Activated T-helper 1 cell treated with anti-CD3 and anti-CD28 coated beads, Interleukin-12 subunit alpha, Interleukin-12 subunit beta, Interleukin-2, Interleukin-4 antibody, amounts not matched to agents 30 ng/mL and 10 ng/mL and 1 ng/mL, durations not matched to agents 14 hours and 24 hours and 36 hours (primary cell): ENCODE measurements around the gene LAIR2. TPM values are rescaled to one million over a fixed set of nuclear protein-coding genes. Genes with fewer than 3 reads are reported as not detected.
"Not testable (repeated sequence)": the region's sequence is repeated elsewhere in the genome, so short reads cannot be mapped to it uniquely, and the experiment has no call there.

Experiments
- DNase-seq: peaks from one replicate; pipeline ENCODE4 v3.0.0; 2021; ENCODE audit warnings: low spot score
- H3K27ac Mint-ChIP-seq: one replicate; pipeline ENCODE4 v1.8.0; 2021; ENCODE audit warnings: mild to moderate bottlenecking, mixed read lengths
- H3K27me3 Mint-ChIP-seq: one replicate; pipeline ENCODE4 v1.8.0; 2022; ENCODE audit warnings: mild to moderate bottlenecking, moderate library complexity, mixed read lengths; ENCODE audit not compliant: insufficient read depth
- H3K36me3 Mint-ChIP-seq: one replicate; pipeline ENCODE4 v1.8.0; 2021; ENCODE audit warnings: low read depth, mixed read lengths
- H3K4me1 Mint-ChIP-seq: one replicate; pipeline ENCODE4 v1.8.0; 2021; ENCODE audit warnings: low read depth, mixed read lengths
- H3K4me3 Mint-ChIP-seq: one replicate; pipeline ENCODE4 v1.8.0; 2021; ENCODE audit warnings: mild to moderate bottlenecking, moderate library complexity, mixed read lengths
- H3K9me3 Mint-ChIP-seq: one replicate; pipeline ENCODE4 v1.8.0; 2021; ENCODE audit warnings: mixed read lengths
- intact Hi-C: fragments of 100-400 bp; cut with micrococcal nuclease; formaldehyde crosslinking; loops from one replicate; pipeline ENCODE4 v1.15.1; 2024
- total RNA-seq: library from RNA; stranded (reverse); gene quantifications from 2 replicates; pipeline ENCODE4 v1.2.3, GENCODE V29; 2022

The LAIR2 gene
- total RNA-seq, 1 donor from 2014 or later: 49.1 TPM

GRCh38 chr19:54461210-54461609 is 41.4 kb upstream of the LAIR2 start:
- Mint-ChIP-seq H3K27me3 (peaks cover 2% of the 10 kb centered on the region), H3K36me3 (peaks cover 31% of the 10 kb centered on the region), H3K4me3 (peak overlapping the region; percentile 74), H3K27ac (no peak overlapping the region), H3K4me1 (peaks cover 31% of the 10 kb centered on the region), H3K9me3 (no peaks in the 10 kb centered on the region)
- intact Hi-C loops: loop anchor here (5.0 to 10.0 kb wide), 3 partner anchors 876 to 1266 kb away; partner anchors contain the start of genes CCDC106, KMT5C, ZNF580 and ZNF581
- DNase-seq: no peak

- H3K36me3 Mint-ChIP-seq: peaks cover 31% of the 10 kb centered on the region
- no peaks in the 10 kb centered on the region for H3K9me3 Mint-ChIP-seq
- no peak overlapping the region for H3K27ac Mint-ChIP-seq
- peak overlapping the region; percentile 74 for H3K4me3 Mint-ChIP-seq
- H3K27me3 Mint-ChIP-seq: peaks cover 6% of the 10 kb centered on the region
- H3K4me1 Mint-ChIP-seq: peaks cover 31% of the 10 kb centered on the region
- intact Hi-C loops: loop anchor here (5.0 to 10.0 kb wide), 3 partner anchors 876 to 1267 kb away; partner anchors contain the start of genes CCDC106, KMT5C, ZNF580 and ZNF581
- no peak for DNase-seq
Measured at GRCh38 chr19:54461613-54462012, 41.0 kb upstream of the LAIR2 start.

- peak overlapping the region; percentile 74 for H3K4me3 Mint-ChIP-seq
- intact Hi-C loops: loop anchor here (5.0 to 10.0 kb wide), 3 partner anchors 875 to 1267 kb away; partner anchors contain the start of genes CCDC106, KMT5C, ZNF580 and ZNF581
- peaks cover 31% of the 10 kb centered on the region for H3K4me1 Mint-ChIP-seq
- H3K27ac Mint-ChIP-seq: no peak overlapping the region
- peaks cover 9% of the 10 kb centered on the region for H3K27me3 Mint-ChIP-seq
- no peak for DNase-seq
- peaks cover 31% of the 10 kb centered on the region for H3K36me3 Mint-ChIP-seq
- no peaks in the 10 kb centered on the region for H3K9me3 Mint-ChIP-seq
Measured at GRCh38 chr19:54462047-54462654, 40.5 kb upstream of the LAIR2 start.

GRCh38 chr19:54462655-54463530 is 39.7 kb upstream of the LAIR2 start:
- Mint-ChIP-seq H3K27me3 (peaks cover 14% of the 10 kb centered on the region), H3K4me3 (peak overlapping the region; percentile 74), H3K27ac (no peak overlapping the region), H3K36me3 (peaks cover 27% of the 10 kb centered on the region), H3K4me1 (peaks cover 31% of the 10 kb centered on the region), H3K9me3 (no peaks in the 10 kb centered on the region)
- peak; percentile 59 for DNase-seq
- intact Hi-C loops: loop anchor here (1.0 to 10.0 kb wide), 8 partner anchors 14 to 1268 kb away; partner anchors contain the start of genes CCDC106, CNOT3, KMT5C and LENG8

- Mint-ChIP-seq H3K9me3 (no peaks in the 10 kb centered on the region), H3K36me3 (peaks cover 20% of the 10 kb centered on the region), H3K27ac (peak within 1 kb of the TSS; percentile 89), H3K4me3 (peak within 1 kb of the TSS; percentile 84), H3K27me3 (peaks cover 21% of the 10 kb centered on the region), H3K4me1 (peaks cover 25% of the 10 kb centered on the region)
- peak; percentile 96 for DNase-seq
- intact Hi-C loops: loop anchor here (1.0 to 10.0 kb wide), 17 partner anchors 10 to 1677 kb away; partner anchors contain the start of genes CCDC106, CDC42EP5, CNOT3 and FIZ1
Measured at GRCh38 chr19:54463531-54464043, 39.0 kb upstream of the LAIR2 start, which contains the start of gene LENG9. LENG9 (minus strand) TSS chr19:54463778; CDS start chr19:54463526, 252 bp downstream.

GRCh38 chr19:54464044-54464629 is 38.5 kb upstream of the LAIR2 start:
- H3K4me1 Mint-ChIP-seq: peaks cover 19% of the 10 kb centered on the region
- no peaks in the 10 kb centered on the region for H3K9me3 Mint-ChIP-seq
- H3K4me3 Mint-ChIP-seq: peak overlapping the region; percentile 84
- intact Hi-C loops: loop anchor here (1.0 to 10.0 kb wide), 12 partner anchors 9 to 1677 kb away; partner anchors contain the start of genes CCDC106, CDC42EP5, FIZ1 and KMT5C
- DNase-seq: peak; percentile 89
- H3K27me3 Mint-ChIP-seq: peaks cover 26% of the 10 kb centered on the region
- peaks cover 15% of the 10 kb centered on the region for H3K36me3 Mint-ChIP-seq
- peak overlapping the region; percentile 89 for H3K27ac Mint-ChIP-seq

GRCh38 chr19:54464630-54465425 is 37.8 kb upstream of the LAIR2 start:
- intact Hi-C loops: loop anchor here (1.0 to 10.0 kb wide), 12 partner anchors 8 to 1676 kb away; partner anchors contain the start of genes CCDC106, CDC42EP5, FIZ1 and KMT5C
- peak; percentile 79 for DNase-seq
- H3K36me3 Mint-ChIP-seq: peaks cover 10% of the 10 kb centered on the region
- peaks cover 12% of the 10 kb centered on the region for H3K4me1 Mint-ChIP-seq
- no peaks in the 10 kb centered on the region for H3K9me3 Mint-ChIP-seq
- peaks cover 33% of the 10 kb centered on the region for H3K27me3 Mint-ChIP-seq
- H3K4me3 Mint-ChIP-seq: peak overlapping the region; percentile 84
- H3K27ac Mint-ChIP-seq: peak overlapping the region; percentile 89

- H3K27me3 Mint-ChIP-seq: peaks cover 40% of the 10 kb centered on the region
- peaks cover 10% of the 10 kb centered on the region for H3K36me3 Mint-ChIP-seq
- H3K27ac Mint-ChIP-seq: no peak overlapping the region
- no peak for DNase-seq
- H3K9me3 Mint-ChIP-seq: no peaks in the 10 kb centered on the region
- peaks cover 14% of the 10 kb centered on the region for H3K4me1 Mint-ChIP-seq
- intact Hi-C loops: loop anchor here (2.0 to 10.0 kb wide), 6 partner anchors 599 to 1675 kb away; partner anchors contain the start of genes CCDC106, DNAAF3, MYADM and ZNF444
- H3K4me3 Mint-ChIP-seq: peak overlapping the region; percentile 58
Measured at GRCh38 chr19:54465426-54466109, 37.1 kb upstream of the LAIR2 start.

- H3K27me3 Mint-ChIP-seq: peaks cover 44% of the 10 kb centered on the region
- H3K27ac Mint-ChIP-seq, H3K9me3 Mint-ChIP-seq, DNase-seq, H3K36me3 Mint-ChIP-seq: not testable (repeated sequence)
- H3K4me3 Mint-ChIP-seq: peak overlapping the region; percentile 58
- intact Hi-C loops: loop anchor here (2.0 to 10.0 kb wide), 3 partner anchors 701 to 1271 kb away; partner anchors contain the start of genes CCDC106, DNAAF3, ZNF580 and ZNF581
- H3K4me1 Mint-ChIP-seq: peaks cover 18% of the 10 kb centered on the region
Measured at GRCh38 chr19:54466110-54466480, 36.5 kb upstream of the LAIR2 start.

GRCh38 chr19:54469496-54469934 is 33.1 kb upstream of the LAIR2 start:
- H3K27me3 Mint-ChIP-seq: peaks cover 56% of the 10 kb centered on the region
- intact Hi-C loops: loop anchor here (10.0 kb wide), 2 partner anchors 1175 to 1275 kb away; partner anchors contain the start of genes CCDC106, ZNF580, ZNF581 and ZNF665

More at GRCh38 chr19:54469496-54469934, 33.1 kb upstream of the LAIR2 start:
- Mint-ChIP-seq H3K9me3 (no peaks in the 10 kb centered on the region), H3K36me3 (no peaks in the 10 kb centered on the region), H3K4me3 (no peak overlapping the region), H3K4me1 (peaks cover 17% of the 10 kb centered on the region), H3K27ac (no peak overlapping the region)
- no peak for DNase-seq
